WTC11 (cell line): ENCODE data around the gene CEBPE. TPM values are rescaled to one million over a fixed set of nuclear protein-coding genes. Genes with fewer than 3 reads are reported as not detected.
"Not testable (repeated sequence)": the region's sequence is repeated elsewhere in the genome, so short reads cannot be mapped to it uniquely, and the experiment has no call there.

Experiments
- ATAC-seq: fragments of 200-7000 bp; cut with Tn5 transposase; 2 replicates; pipeline ENCODE4 v1.10.0; 2021; ENCODE audit warnings: mild to moderate bottlenecking, moderate library complexity
- CTCF ChIA-PET: fragments of 300-600 bp; sonication (Branson Sonifier 250); formaldehyde crosslinking; loops from one replicate; lab custom pipeline; 2021; ENCODE audit warnings: antibody characterized with exemption; lab: Charles Lee
- POLR2A ChIA-PET: fragments of 350-600 bp; sonication (Branson Sonifier 250); formaldehyde crosslinking; loops from one replicate; lab custom pipeline; 2021; ENCODE audit warnings: antibody characterized with exemption; lab: Charles Lee
- DNase-seq: peaks from one replicate; pipeline ENCODE4 v3.0.0; 2021; ENCODE audit warnings: low spot score
- H3K27ac Mint-ChIP-seq: 2 replicates; pipeline ENCODE4 v1.8.0; 2021; ENCODE audit warnings: mixed read lengths
- H3K27me3 Mint-ChIP-seq: 2 replicates; pipeline ENCODE4 v1.8.0; 2021; ENCODE audit warnings: low read depth, mild to moderate bottlenecking, moderate library complexity, mixed read lengths
- H3K36me3 Mint-ChIP-seq: 2 replicates; pipeline ENCODE4 v1.8.0; 2021; ENCODE audit warnings: mixed read lengths
- H3K4me1 Mint-ChIP-seq: 2 replicates; pipeline ENCODE4 v1.8.0; 2022; ENCODE audit warnings: mixed read lengths
- H3K4me3 Mint-ChIP-seq: 2 replicates; pipeline ENCODE4 v1.8.0; 2021; ENCODE audit warnings: mild to moderate bottlenecking, moderate library complexity, mixed read lengths
- H3K9me3 Mint-ChIP-seq: 2 replicates; pipeline ENCODE4 v1.8.0; 2021; ENCODE audit warnings: mixed read lengths
- CBFB ChIP-seq: sonication (generic); formaldehyde crosslinking; IDR thresholded peaks from 2 replicates; pipeline ENCODE4 v1.8.1; 2022; ENCODE audit warnings: mild to moderate bottlenecking, low read depth, missing genetic modification reagents
- CREM ChIP-seq: sonication (generic); formaldehyde crosslinking; IDR thresholded peaks from 2 replicates; pipeline ENCODE4 v1.8.1; 2022; ENCODE audit warnings: mild to moderate bottlenecking, missing genetic modification reagents, moderate library complexity
- E2F1 ChIP-seq: sonication (generic); formaldehyde crosslinking; IDR thresholded peaks from 2 replicates; pipeline ENCODE4 v1.8.0; 2022; ENCODE audit warnings: mild to moderate bottlenecking, missing genetic modification reagents
- ERG ChIP-seq: fragments of 250-450 bp; sonication (Bioruptor Pico); IDR thresholded peaks from 2 replicates; pipeline ENCODE4 v1.8.0; 2021; ENCODE audit warnings: mild to moderate bottlenecking
- HMGA2 ChIP-seq: fragments of 250-450 bp; sonication (Bioruptor Pico); IDR thresholded peaks from 2 replicates; pipeline ENCODE4 v1.4.0; 2021; ENCODE audit warnings: mild to moderate bottlenecking, moderate library complexity
- KAT7 ChIP-seq: sonication (generic); formaldehyde crosslinking; IDR thresholded peaks from 2 replicates; pipeline ENCODE4 v1.8.1; 2023; ENCODE audit warnings: missing genetic modification reagents, mild to moderate bottlenecking, borderline replicate concordance
- NFYB ChIP-seq: sonication (generic); formaldehyde crosslinking; conservative IDR thresholded peaks from 2 replicates; pipeline ENCODE4 v1.8.0; 2022; ENCODE audit warnings: low read depth, missing genetic modification reagents
- OVOL2 ChIP-seq: fragments of 250-450 bp; sonication (Bioruptor Pico); IDR thresholded peaks from 2 replicates; pipeline ENCODE4 v1.9.0; 2021; ENCODE audit warnings: mild to moderate bottlenecking, borderline replicate concordance
- SOX15 ChIP-seq: fragments of 250-450 bp; sonication (Bioruptor Pico); IDR thresholded peaks from 2 replicates; pipeline ENCODE4 v1.9.0; 2021; ENCODE audit warnings: mild to moderate bottlenecking
- USF2 ChIP-seq: sonication (generic); formaldehyde crosslinking; IDR thresholded peaks from 2 replicates; pipeline ENCODE4 v1.8.1; 2023; ENCODE audit warnings: mild to moderate bottlenecking, missing genetic modification reagents, moderate library complexity
- ZNF219 ChIP-seq: sonication (generic); formaldehyde crosslinking; IDR thresholded peaks from 2 replicates; pipeline ENCODE4 v1.8.0; 2023; ENCODE audit warnings: missing genetic modification reagents, mild to moderate bottlenecking, borderline replicate concordance
- ZNF532 ChIP-seq: fragments of 250-450 bp; sonication (Bioruptor Pico); IDR thresholded peaks from 2 replicates; pipeline ENCODE4 v1.9.0; 2021; ENCODE audit warnings: mild to moderate bottlenecking, borderline replicate concordance
- total RNA-seq: library from RNA; stranded (reverse); gene quantifications from 3 replicates; pipeline ENCODE4 v1.2.3, GENCODE V29; 2021
- TF ChIP-seq, protein P1 (sequence below): sonication (generic); formaldehyde crosslinking; IDR thresholded peaks from 2 replicates; pipeline ENCODE4 v1.8.0; 2023; ENCODE audit warnings: missing genetic modification reagents, mild to moderate bottlenecking, borderline replicate concordance
- TF ChIP-seq, protein P2 (sequence below): sonication (generic); formaldehyde crosslinking; IDR thresholded peaks from 2 replicates; pipeline ENCODE4 v1.8.1; 2023; ENCODE audit warnings: mild to moderate bottlenecking, missing genetic modification reagents, moderate library complexity
- TF ChIP-seq, protein P3 (sequence below): sonication (generic); formaldehyde crosslinking; IDR thresholded peaks from 2 replicates; pipeline ENCODE4 v1.8.1; 2022; ENCODE audit warnings: low read depth, mild to moderate bottlenecking, moderate library complexity, missing genetic modification reagents, borderline replicate concordance

The CEBPE gene
- total RNA-seq, 1 experiment from 2014 or later, result not detected

GRCh38 chr14:23107620-23108019, 11.4 kb downstream of the CEBPE start:
- Mint-ChIP-seq H3K4me1 (peaks cover 30% of the 10 kb centered on the region), H3K27me3 (peaks cover 17% of the 10 kb centered on the region)
- H3K27ac Mint-ChIP-seq, DNase-seq, H3K36me3 Mint-ChIP-seq, ATAC-seq, CTCF ChIA-PET, H3K9me3 Mint-ChIP-seq, H3K4me3 Mint-ChIP-seq, POLR2A ChIA-PET: not testable (repeated sequence)
- TF ChIP-seq HMGA2 (CRISPR knock-in tag), result peak; percentile 51; the same call in 1 of the 2 replicates

GRCh38 chr14:23106747-23107045, 12.4 kb downstream of the CEBPE start:
- ChIA-PET CTCF (interaction anchor here (0.8 to 2.1 kb wide), 5 partner anchors 11 to 120 kb away, joined by 3 to 14 read pairs (median 8); partner anchors contain the start of genes ACIN1 and C14orf119), POLR2A (interaction anchor here (1.3 kb wide), 1 partner anchor 12 kb away, joined by 6 read pairs; the partner anchor contains the start of genes ACIN1 and C14orf119)
- Mint-ChIP-seq H3K27ac (peak overlapping the region; percentile 13; the same call in 1 of the 2 replicates), H3K4me1 (peaks cover 32% of the 10 kb centered on the region), H3K4me3 (no peak overlapping the region), H3K9me3 (no peaks in the 10 kb centered on the region), H3K36me3 (peaks cover 4% of the 10 kb centered on the region; the same call in 1 of the 2 replicates), H3K27me3 (peaks cover 17% of the 10 kb centered on the region)
- ATAC-seq (no peak), DNase-seq (no peak)
- TF ChIP-seq, protein P1, sequence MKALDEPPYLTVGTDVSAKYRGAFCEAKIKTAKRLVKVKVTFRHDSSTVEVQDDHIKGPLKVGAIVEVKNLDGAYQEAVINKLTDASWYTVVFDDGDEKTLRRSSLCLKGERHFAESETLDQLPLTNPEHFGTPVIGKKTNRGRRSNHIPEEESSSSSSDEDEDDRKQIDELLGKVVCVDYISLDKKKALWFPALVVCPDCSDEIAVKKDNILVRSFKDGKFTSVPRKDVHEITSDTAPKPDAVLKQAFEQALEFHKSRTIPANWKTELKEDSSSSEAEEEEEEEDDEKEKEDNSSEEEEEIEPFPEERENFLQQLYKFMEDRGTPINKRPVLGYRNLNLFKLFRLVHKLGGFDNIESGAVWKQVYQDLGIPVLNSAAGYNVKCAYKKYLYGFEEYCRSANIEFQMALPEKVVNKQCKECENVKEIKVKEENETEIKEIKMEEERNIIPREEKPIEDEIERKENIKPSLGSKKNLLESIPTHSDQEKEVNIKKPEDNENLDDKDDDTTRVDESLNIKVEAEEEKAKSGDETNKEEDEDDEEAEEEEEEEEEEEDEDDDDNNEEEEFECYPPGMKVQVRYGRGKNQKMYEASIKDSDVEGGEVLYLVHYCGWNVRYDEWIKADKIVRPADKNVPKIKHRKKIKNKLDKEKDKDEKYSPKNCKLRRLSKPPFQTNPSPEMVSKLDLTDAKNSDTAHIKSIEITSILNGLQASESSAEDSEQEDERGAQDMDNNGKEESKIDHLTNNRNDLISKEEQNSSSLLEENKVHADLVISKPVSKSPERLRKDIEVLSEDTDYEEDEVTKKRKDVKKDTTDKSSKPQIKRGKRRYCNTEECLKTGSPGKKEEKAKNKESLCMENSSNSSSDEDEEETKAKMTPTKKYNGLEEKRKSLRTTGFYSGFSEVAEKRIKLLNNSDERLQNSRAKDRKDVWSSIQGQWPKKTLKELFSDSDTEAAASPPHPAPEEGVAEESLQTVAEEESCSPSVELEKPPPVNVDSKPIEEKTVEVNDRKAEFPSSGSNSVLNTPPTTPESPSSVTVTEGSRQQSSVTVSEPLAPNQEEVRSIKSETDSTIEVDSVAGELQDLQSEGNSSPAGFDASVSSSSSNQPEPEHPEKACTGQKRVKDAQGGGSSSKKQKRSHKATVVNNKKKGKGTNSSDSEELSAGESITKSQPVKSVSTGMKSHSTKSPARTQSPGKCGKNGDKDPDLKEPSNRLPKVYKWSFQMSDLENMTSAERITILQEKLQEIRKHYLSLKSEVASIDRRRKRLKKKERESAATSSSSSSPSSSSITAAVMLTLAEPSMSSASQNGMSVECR, result no peak
- no peak for TF ChIP-seq HMGA2 (CRISPR knock-in tag)
- TF ChIP-seq ZNF532 (CRISPR knock-in tag), result no peak
- no peak for TF ChIP-seq OVOL2 (CRISPR knock-in tag)
- TF ChIP-seq, protein P2, sequence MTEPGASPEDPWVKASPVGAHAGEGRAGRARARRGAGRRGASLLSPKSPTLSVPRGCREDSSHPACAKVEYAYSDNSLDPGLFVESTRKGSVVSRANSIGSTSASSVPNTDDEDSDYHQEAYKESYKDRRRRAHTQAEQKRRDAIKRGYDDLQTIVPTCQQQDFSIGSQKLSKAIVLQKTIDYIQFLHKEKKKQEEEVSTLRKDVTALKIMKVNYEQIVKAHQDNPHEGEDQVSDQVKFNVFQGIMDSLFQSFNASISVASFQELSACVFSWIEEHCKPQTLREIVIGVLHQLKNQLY (CRISPR knock-in tag), result no peak
- no peak for TF ChIP-seq NFYB
- TF ChIP-seq E2F1 (CRISPR knock-in tag), result no peak
- TF ChIP-seq ERG (CRISPR knock-in tag), result no peak

DNA sequence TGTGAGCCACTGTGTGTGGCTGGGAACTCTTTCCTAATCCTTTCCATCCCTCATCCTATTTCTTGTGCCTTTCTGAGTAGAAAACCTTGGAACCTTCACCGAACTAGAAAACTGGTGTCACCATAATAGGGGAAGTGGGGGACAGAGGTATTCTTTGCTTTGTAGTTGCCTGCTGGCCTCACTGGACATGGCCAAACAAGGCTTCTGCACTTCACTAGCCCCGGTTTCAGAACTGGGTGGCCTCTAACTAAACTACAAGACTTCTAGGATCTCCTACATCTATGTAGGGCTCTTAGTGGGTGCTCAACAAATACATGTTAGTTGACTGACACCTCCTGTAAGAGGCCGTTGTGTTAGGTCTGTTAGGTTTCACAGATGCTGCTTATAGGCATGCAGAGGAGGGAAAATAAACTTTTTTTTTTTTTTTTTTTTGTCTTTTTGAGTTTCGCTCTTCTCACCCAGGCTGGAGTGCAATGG, 13.7 kb downstream of the CEBPE start:
- H3K9me3 Mint-ChIP-seq, result no peaks in the 10 kb centered on the region
- ChIA-PET POLR2A (interaction anchor here (0.7 kb wide), 1 partner anchor 62 kb away, joined by 4 read pairs; no protein-coding TSS in a partner anchor), CTCF (interaction anchor here (1.4 to 6.9 kb wide), 4 partner anchors 10 to 119 kb away, joined by 4 to 43 read pairs (median 7); partner anchors contain the start of genes ACIN1 and C14orf119)
- no peak for TF ChIP-seq ZNF219 (CRISPR knock-in tag)
- TF ChIP-seq SOX15 (CRISPR knock-in tag), result no peak
- TF ChIP-seq KAT7 (CRISPR knock-in tag), result no peak
- TF ChIP-seq USF2 (CRISPR knock-in tag), result no peak
- TF ChIP-seq, protein P3, sequence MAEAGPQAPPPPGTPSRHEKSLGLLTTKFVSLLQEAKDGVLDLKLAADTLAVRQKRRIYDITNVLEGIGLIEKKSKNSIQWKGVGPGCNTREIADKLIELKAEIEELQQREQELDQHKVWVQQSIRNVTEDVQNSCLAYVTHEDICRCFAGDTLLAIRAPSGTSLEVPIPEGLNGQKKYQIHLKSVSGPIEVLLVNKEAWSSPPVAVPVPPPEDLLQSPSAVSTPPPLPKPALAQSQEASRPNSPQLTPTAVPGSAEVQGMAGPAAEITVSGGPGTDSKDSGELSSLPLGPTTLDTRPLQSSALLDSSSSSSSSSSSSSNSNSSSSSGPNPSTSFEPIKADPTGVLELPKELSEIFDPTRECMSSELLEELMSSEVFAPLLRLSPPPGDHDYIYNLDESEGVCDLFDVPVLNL (CRISPR knock-in tag), result no peak
- no peak for TF ChIP-seq CREM
- no peak for TF ChIP-seq CBFB
- no peak overlapping the region for H3K4me3 Mint-ChIP-seq
- H3K36me3 Mint-ChIP-seq, result peaks cover 4% of the 10 kb centered on the region; the same call in 1 of the 2 replicates
- peaks cover 40% of the 10 kb centered on the region for H3K4me1 Mint-ChIP-seq
- no peak overlapping the region; the same call in 1 of the 2 replicates for H3K27ac Mint-ChIP-seq
- ATAC-seq (no peak), DNase-seq (no peak)
- peaks cover 17% of the 10 kb centered on the region for H3K27me3 Mint-ChIP-seq
